ENCODE results near the gene CLDND2. TPM values are rescaled to one million over a fixed set of nuclear protein-coding genes. Genes with fewer than 3 reads are reported as not detected.

Gene CLDND2
- total RNA-seq, 5 donors from 2014 or later (not counting 1 experiment from before 2014, with no cell fraction given): 2.0 to 8.5 (median 5.8) TPM

- DNase-seq (no peak), ATAC-seq (replicated peaks in 1 of 4) (no peak)
- POLR2A ChIA-PET: no interaction called here
- H3K27me3 Mint-ChIP-seq: no peaks in the 10 kb centered on the region
- peaks cover 11 to 18% of the 10 kb centered on the region in 2 donors for H3K36me3 ChIP-seq (ENCODE audit: control insufficient read depth in 2 of 2, extremely low read depth in 1 of 2, insufficient read depth in 1 of 2, low read length in 1 of 2)
- WGBS (ENCODE audit: insufficient coverage): 61% methylated on average over 7 of the region's 9 CpGs
- peaks cover 0 to 10% of the 10 kb centered on the region in 2 experiments for H3K27me3 ChIP-seq (replicated peaks in 1 of 2; ENCODE audit: control insufficient read depth in 2 of 2, extremely low read depth in 1 of 2, insufficient read depth in 2 of 2, low read length in 1 of 2)
- CTCF ChIA-PET: interaction anchor here in 1 of 2 donors (0.5 to 0.6 kb wide), 2 partner anchors 27 to 787 kb away, joined by 3 to 6 read pairs; no protein-coding TSS in a partner anchor
- peaks cover 9 to 22% (median 16%) of the 10 kb centered on the region in 3 donors for H3K4me1 Mint-ChIP-seq
- H3K9me3 ChIP-seq: no peaks in the 10 kb centered on the region
- no peak overlapping the region for H3K4me3 ChIP-seq (ENCODE audit: control insufficient read depth in 1 of 2, extremely low read depth in 1 of 2, low read length in 1 of 2)
- no peaks in the 10 kb centered on the region for H3K9me3 Mint-ChIP-seq
- peak overlapping the region; percentile 23 to 45 for H3K27ac Mint-ChIP-seq
- H3K36me3 Mint-ChIP-seq: peaks cover 20% of the 10 kb centered on the region
- no peak overlapping the region for H3K4me3 Mint-ChIP-seq
- no peak overlapping the region for H3K27ac ChIP-seq (ENCODE audit: low read length)
- H3K4me1 ChIP-seq (ENCODE audit: control insufficient read depth in 1 of 2, extremely low read depth in 1 of 2, insufficient read depth in 2 of 2, low read length in 2 of 2): peaks cover 2 to 24% of the 10 kb centered on the region in 2 experiments
These were observed 25.9 kb downstream of the CLDND2 start for GRCh38 chr19:51342631-51343569.

GRCh38 chr19:51341976-51342580, 26.7 kb downstream of the CLDND2 start, which contains the start of gene VSIG10L:
Gene VSIG10L (minus strand): TSS chr19:51342139. CDS start chr19:51342124, 15 bp downstream.
- no peak within 1 kb of the TSS for H3K27ac ChIP-seq (ENCODE audit: low read length)
- no peak for ATAC-seq (replicated peaks in 1 of 4)
- 60% methylated on average over 1 of the region's 3 CpGs for WGBS (ENCODE audit: insufficient coverage)
- H3K27me3 Mint-ChIP-seq: no peaks in the 10 kb centered on the region
- H3K9me3 ChIP-seq: no peaks in the 10 kb centered on the region
- H3K9me3 Mint-ChIP-seq: no peaks in the 10 kb centered on the region
- CTCF ChIA-PET: interaction anchor here in 1 of 2 donors (0.6 kb wide), 2 partner anchors 28 to 59 kb away, joined by 6 read pairs; no protein-coding TSS in a partner anchor
- no peak for DNase-seq
- peak within 1 kb of the TSS; percentile 23 to 72 for H3K27ac Mint-ChIP-seq
- peaks cover 0 to 17% of the 10 kb centered on the region in 2 experiments for H3K27me3 ChIP-seq (replicated peaks in 1 of 2; ENCODE audit: control insufficient read depth in 2 of 2, extremely low read depth in 1 of 2, insufficient read depth in 2 of 2, low read length in 1 of 2)
- peaks cover 15% of the 10 kb centered on the region for H3K36me3 Mint-ChIP-seq
- peak within 1 kb of the TSS; percentile 62 to 72 (median 67) for H3K4me3 Mint-ChIP-seq
- peaks cover 9 to 22% (median 16%) of the 10 kb centered on the region in 3 donors for H3K4me1 Mint-ChIP-seq
- peaks cover 2 to 24% of the 10 kb centered on the region in 2 experiments for H3K4me1 ChIP-seq (ENCODE audit: control insufficient read depth in 1 of 2, extremely low read depth in 1 of 2, insufficient read depth in 2 of 2, low read length in 2 of 2)
- peaks cover 11 to 13% of the 10 kb centered on the region in 2 donors for H3K36me3 ChIP-seq (ENCODE audit: control insufficient read depth in 2 of 2, extremely low read depth in 1 of 2, insufficient read depth in 1 of 2, low read length in 1 of 2)
- no peak within 1 kb of the TSS for H3K4me3 ChIP-seq (ENCODE audit: control insufficient read depth in 1 of 2, extremely low read depth in 1 of 2, low read length in 1 of 2)
- POLR2A ChIA-PET: no interaction called here

- H3K4me1 ChIP-seq (ENCODE audit: control insufficient read depth in 1 of 2, extremely low read depth in 1 of 2, insufficient read depth in 2 of 2, low read length in 2 of 2): peaks cover 2 to 24% of the 10 kb centered on the region in 2 experiments
- H3K36me3 ChIP-seq (ENCODE audit: control insufficient read depth in 2 of 2, extremely low read depth in 1 of 2, insufficient read depth in 1 of 2, low read length in 1 of 2): peaks cover 9 to 11% of the 10 kb centered on the region in 2 donors
- 94% methylated on average over 15 of the region's 18 CpGs for WGBS (ENCODE audit: insufficient coverage)
- H3K27me3 ChIP-seq (replicated peaks in 1 of 2; ENCODE audit: control insufficient read depth in 2 of 2, extremely low read depth in 1 of 2, insufficient read depth in 2 of 2, low read length in 1 of 2): peaks cover 0 to 19% of the 10 kb centered on the region in 2 experiments
- no peak for DNase-seq
- H3K9me3 ChIP-seq: no peaks in the 10 kb centered on the region
- Mint-ChIP-seq H3K4me3 (peak overlapping the region; percentile 62 to 72 (median 67)), H3K9me3 (no peaks in the 10 kb centered on the region), H3K4me1 (peaks cover 9 to 22% (median 16%) of the 10 kb centered on the region in 3 donors), H3K27me3 (peaks cover 0 to 2% of the 10 kb centered on the region in 2 donors), H3K27ac (peak overlapping the region in 1 of 2 donors; percentile 42), H3K36me3 (peaks cover 5% of the 10 kb centered on the region)
- CTCF ChIA-PET: interaction anchor here in 1 of 2 donors (0.6 kb wide), 1 partner anchor 135 kb away, joined by 3 read pairs; no protein-coding TSS in a partner anchor
- no peak overlapping the region for H3K4me3 ChIP-seq (ENCODE audit: control insufficient read depth in 1 of 2, extremely low read depth in 1 of 2, low read length in 1 of 2)
- ATAC-seq (replicated peaks in 1 of 4): no peak
- POLR2A ChIA-PET: no interaction called here
- H3K27ac ChIP-seq (ENCODE audit: low read length): no peak overlapping the region
These were observed 27.7 kb downstream of the CLDND2 start for GRCh38 chr19:51341066-51341465.

- DNase-seq (peak; percentile 61 to 90 (median 72)), ATAC-seq (replicated peaks in 1 of 4) (peak; percentile 63 to 73 (median 68))
- 3% methylated on average over 96 of the region's 107 CpGs for WGBS (ENCODE audit: insufficient coverage)
- Mint-ChIP-seq H3K27ac (peak overlapping the region in 1 of 2 donors; percentile 23), H3K4me3 (peak overlapping the region; percentile 79 to 89 (median 85)), H3K4me1 (peaks cover 9 to 22% (median 16%) of the 10 kb centered on the region in 3 donors), H3K36me3 (peaks cover 3% of the 10 kb centered on the region), H3K27me3 (peaks cover 2 to 4% of the 10 kb centered on the region in 2 donors), H3K9me3 (no peaks in the 10 kb centered on the region)
- H3K27me3 ChIP-seq (replicated peaks in 1 of 2; ENCODE audit: control insufficient read depth in 2 of 2, extremely low read depth in 1 of 2, insufficient read depth in 2 of 2, low read length in 1 of 2): peaks cover 0 to 19% of the 10 kb centered on the region in 2 experiments
- H3K36me3 ChIP-seq (ENCODE audit: control insufficient read depth in 2 of 2, extremely low read depth in 1 of 2, insufficient read depth in 1 of 2, low read length in 1 of 2): peaks cover under 1 to 7% of the 10 kb centered on the region in 2 donors
- POLR2A ChIA-PET: no interaction called here
- H3K27ac ChIP-seq (ENCODE audit: low read length): no peak overlapping the region
- CTCF ChIA-PET: interaction anchor here (0.5 to 1.1 kb wide), 4 partner anchors 25 to 68 kb away, joined by 3 to 4 read pairs (median 3); no protein-coding TSS in a partner anchor
- peaks cover 2 to 24% of the 10 kb centered on the region in 2 experiments for H3K4me1 ChIP-seq (ENCODE audit: control insufficient read depth in 1 of 2, extremely low read depth in 1 of 2, insufficient read depth in 2 of 2, low read length in 2 of 2)
- H3K4me3 ChIP-seq (ENCODE audit: control insufficient read depth in 1 of 2, extremely low read depth in 1 of 2, low read length in 1 of 2): peak overlapping the region; percentile 61 to 63
- H3K9me3 ChIP-seq: no peaks in the 10 kb centered on the region
These were observed 28.8 kb downstream of the CLDND2 start for GRCh38 chr19:51339687-51340656.

DNA sequence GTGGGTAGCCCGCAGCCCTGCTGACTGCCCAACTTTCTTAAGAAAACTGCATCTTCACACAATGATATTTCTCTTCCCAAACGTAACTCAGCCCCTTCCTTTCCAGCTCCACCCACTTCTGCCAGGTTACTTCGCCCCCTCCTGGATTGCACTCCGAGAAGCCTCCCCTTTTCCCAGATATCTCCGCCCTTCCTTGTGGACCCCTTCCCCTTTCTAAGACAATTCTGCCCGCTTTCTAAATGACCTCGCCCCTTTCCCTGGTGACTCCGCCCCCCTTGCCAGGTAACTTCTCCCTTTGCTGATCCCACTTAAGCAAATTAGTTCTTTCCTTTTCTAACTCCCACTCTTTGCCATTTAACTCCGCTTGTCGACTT, 29.5 kb downstream of the CLDND2 start:
- H3K27me3 ChIP-seq (replicated peaks in 1 of 2; ENCODE audit: control insufficient read depth in 2 of 2, extremely low read depth in 1 of 2, insufficient read depth in 2 of 2, low read length in 1 of 2): peaks cover 0 to 19% of the 10 kb centered on the region in 2 experiments
- 2% methylated on average over 10 of the region's 10 CpGs for WGBS (ENCODE audit: insufficient coverage)
- Mint-ChIP-seq H3K36me3 (no peaks in the 10 kb centered on the region), H3K27ac (peak overlapping the region; percentile 4 to 23), H3K4me1 (peaks cover 9 to 22% (median 16%) of the 10 kb centered on the region in 3 donors), H3K4me3 (peak overlapping the region; percentile 79 to 89 (median 85)), H3K9me3 (no peaks in the 10 kb centered on the region), H3K27me3 (peaks cover 4 to 11% of the 10 kb centered on the region in 2 donors)
- ATAC-seq (replicated peaks in 1 of 4) (peak in 3 of 4 experiments; percentile 1 to 9 (median 1)), DNase-seq (peak in 5 of 35 experiments; percentile 5 to 21 (median 12))
- H3K4me3 ChIP-seq (ENCODE audit: control insufficient read depth in 1 of 2, extremely low read depth in 1 of 2, low read length in 1 of 2): peak overlapping the region; percentile 61 to 63
- H3K9me3 ChIP-seq: no peaks in the 10 kb centered on the region
- H3K4me1 ChIP-seq (ENCODE audit: control insufficient read depth in 1 of 2, extremely low read depth in 1 of 2, insufficient read depth in 2 of 2, low read length in 2 of 2): peaks cover 2 to 24% of the 10 kb centered on the region in 2 experiments
- H3K36me3 ChIP-seq (ENCODE audit: control insufficient read depth in 2 of 2, extremely low read depth in 1 of 2, insufficient read depth in 1 of 2, low read length in 1 of 2): no peaks in the 10 kb centered on the region
- POLR2A ChIA-PET: no interaction called here
- H3K27ac ChIP-seq (ENCODE audit: low read length): no peak overlapping the region
- CTCF ChIA-PET: interaction anchor here in 1 of 2 donors (0.5 to 1.1 kb wide), 3 partner anchors 26 to 69 kb away, joined by 3 to 4 read pairs (median 3); no protein-coding TSS in a partner anchor
